Activated CD4-positive, alpha-beta T cell treated with anti-CD3 and anti-CD28 coated beads, Interleukin-2, amount 50 U/mL, for 16 hours (primary cell): ENCODE results near the gene SPDYE18.
"Not testable (repeated sequence)": the region's sequence is repeated elsewhere in the genome, so short reads cannot be mapped to it uniquely, and the experiment has no call there.

Experiments used
- DNase-seq: peaks from one replicate; pipeline ENCODE4 v3.0.0-alpha.2; 2020

SPDYE18 gene

DNA sequence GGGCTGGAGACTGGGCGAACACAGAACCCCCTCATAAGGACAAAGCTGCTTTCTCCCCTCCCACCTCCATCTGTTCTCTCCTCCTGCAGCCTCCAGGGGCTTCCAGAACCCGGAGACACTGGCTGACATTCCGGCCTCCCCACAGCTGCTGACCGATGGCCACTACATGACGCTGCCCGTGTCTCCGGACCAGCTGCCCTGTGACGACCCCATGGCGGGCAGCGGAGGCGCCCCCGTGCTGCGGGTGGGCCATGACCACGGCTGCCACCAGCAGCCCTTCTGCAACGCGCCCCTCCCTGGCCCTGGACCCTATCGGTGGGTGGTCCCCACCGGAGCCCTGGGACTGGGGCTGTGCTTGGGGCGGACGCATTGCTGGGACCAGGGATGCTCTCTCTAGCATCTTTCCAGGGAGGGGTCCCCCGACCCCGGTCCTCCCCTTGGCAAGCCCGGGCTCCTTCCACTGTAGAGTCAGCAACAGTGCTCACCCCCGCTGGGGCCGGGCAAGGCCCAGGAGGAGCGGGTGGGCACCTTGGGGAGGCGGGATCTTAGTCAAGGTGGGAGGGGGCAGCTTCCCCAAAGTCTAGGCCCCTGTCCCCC, 56.8 kb downstream of the SPDYE18 start:
- DNase-seq, result not testable (repeated sequence)

DNA sequence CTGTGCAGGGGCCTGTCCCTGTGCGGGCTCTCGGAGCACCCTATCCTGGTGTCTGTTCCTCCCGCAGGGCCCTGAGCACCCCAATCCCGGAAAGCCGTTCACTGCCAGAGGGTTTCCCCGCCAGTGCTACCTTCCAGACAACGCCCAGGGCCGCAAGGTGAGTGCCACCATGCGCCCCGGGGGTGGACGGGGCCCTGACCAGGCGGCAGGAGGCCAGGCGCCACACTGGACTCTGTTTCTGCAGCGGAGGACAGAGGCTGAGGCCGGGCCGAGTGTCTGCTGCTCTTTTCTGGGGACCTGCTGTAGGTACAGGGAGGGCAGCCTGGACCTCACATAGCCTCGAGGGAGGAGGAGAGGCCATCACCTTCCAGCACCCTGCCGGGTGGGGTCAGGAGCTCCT, 58.2 kb downstream of the SPDYE18 start:
- DNase-seq, result not testable (repeated sequence)

DNA sequence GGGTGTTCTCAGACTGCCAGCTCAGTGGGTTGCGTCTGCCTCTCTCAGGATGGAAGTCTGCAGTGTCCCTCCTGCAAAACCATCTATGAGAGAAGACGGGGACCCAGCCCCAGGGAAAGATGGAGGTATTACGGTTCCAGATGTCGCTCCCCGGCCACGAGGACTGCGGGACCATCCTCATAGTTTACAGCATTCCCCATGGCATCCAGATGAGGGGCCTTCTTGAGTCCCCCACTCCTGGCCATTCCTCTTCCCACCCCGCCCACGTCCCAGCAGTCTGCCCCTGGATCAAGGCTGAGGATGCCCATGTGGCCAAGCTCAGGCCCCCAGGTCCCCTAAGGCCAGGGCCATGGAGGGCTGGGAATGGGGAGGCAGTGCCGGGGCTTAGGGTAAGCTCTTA, 59.1 kb downstream of the SPDYE18 start:
- not testable (repeated sequence) for DNase-seq

DNA sequence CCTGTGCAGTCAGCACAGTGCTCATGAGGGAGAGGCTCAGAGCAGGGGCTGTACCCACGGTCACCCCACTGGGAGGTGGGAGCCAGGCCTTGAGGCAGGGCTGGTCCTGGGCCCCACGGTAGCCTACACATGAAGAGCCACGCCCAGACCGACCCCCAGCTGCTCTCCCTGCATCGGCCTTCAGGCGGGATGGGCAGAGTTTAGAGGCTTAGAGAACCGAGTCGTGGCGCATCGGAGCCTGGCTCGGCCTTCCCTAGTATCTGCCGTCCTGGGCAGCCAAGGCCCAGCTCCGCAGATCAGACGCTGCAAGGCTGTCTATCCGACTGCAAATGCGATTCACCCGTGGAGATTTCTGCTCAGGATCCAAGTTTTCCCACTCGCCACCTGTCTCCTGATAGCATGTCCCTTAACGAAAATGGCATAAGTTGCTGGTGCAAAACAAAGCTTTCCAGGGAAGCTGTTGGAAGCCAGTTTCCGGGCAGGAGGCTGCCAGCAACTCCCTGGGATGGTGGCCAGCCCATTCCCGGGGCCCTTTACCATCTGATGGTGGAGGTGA, 59.6 kb downstream of the SPDYE18 start:
- DNase-seq, result not testable (repeated sequence)

DNA sequence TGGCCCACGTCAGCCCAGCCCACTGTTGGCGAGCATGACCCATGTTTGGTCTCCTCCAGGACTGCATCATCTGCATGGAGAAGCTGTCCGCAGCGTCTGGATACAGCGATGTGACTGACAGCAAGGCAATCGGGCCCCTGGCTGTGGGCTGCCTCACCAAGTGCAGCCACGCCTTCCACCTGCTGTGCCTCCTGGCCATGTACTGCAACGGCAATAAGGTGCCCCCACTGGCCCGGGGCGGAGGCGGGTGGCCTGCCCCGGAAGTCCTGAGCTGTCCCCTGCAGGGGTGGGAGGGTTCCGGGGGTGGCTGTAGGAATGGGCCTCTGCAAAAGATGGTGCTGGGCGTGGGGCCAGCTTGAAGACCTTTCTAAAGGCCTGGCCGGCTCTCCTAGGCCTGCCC, 60.3 kb downstream of the SPDYE18 start:
- DNase-seq, result not testable (repeated sequence)
